ENCODE measurements around the gene PARS2. TPM values are rescaled to one million over a fixed set of nuclear protein-coding genes. Genes with fewer than 3 reads are reported as not detected.

PARS2 gene
- total RNA-seq, 1 experiment from 2014 or later: 9.0 TPM

DNA sequence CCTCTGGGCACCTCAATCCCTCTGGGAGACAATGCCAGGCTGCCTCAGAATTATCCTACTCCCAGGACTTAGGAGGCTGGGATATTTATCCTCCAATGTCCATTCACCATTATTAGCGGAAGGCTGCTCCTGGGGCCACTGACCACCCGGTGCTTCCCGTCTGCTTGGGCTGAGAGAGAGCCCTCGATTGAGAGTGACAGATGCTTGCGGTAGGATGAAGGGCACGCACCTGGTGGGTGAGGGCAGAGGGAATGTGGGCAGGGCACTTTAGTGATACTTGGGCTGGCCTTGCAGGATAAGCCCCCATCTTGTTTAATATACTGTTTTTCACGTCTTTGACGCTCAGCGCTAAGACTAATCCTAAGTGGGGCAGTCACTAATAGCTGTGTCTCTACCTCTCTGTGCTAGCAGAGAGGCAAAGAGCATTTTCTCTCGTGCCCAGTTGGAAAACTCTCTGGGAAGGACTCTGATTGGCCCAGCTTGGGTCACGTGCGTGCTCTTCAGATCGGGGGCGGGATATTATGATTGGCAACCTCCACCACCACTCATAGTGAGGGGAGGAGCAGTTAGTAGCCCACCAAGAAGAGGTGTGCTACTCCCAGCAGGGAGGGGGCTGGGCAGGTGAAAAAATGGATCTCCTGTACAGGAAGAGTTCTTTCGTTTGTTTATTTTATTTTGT, 10.6 kb upstream of the PARS2 start:
- H3K36me3 Mint-ChIP-seq (ENCODE audit: insufficient read depth, unreplicated experiment): no peaks in the 10 kb centered on the region
- CTCF ChIA-PET: no interaction called here

DNA sequence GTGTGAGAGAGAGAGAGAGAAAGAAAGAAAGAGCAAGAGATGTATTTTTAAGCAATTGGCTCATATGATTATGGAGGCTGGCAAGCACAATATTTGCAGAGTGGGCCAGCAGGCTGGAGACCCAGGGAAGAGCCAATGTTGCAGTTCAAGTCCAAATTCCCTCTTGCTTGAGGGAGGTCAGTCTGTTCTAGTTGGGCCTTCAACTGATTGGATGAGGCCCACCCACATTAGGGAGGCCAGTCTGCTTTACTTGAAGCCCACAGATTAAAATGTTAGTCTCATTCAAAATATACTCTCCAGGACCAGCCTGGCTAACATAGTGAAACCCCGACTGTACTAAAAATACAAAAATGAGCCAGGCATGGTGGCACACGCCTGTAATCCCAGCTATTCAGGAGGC, 8.6 kb upstream of the PARS2 start:
- H3K9me3 Mint-ChIP-seq (ENCODE audit: low read depth, unreplicated experiment): no peaks in the 10 kb centered on the region
- H3K36me3 Mint-ChIP-seq (ENCODE audit: insufficient read depth, unreplicated experiment): no peaks in the 10 kb centered on the region
- intact Hi-C loops (cut with micrococcal nuclease; ENCODE audit: unreplicated experiment): no loop called here
- no peak overlapping the region for H3K4me3 Mint-ChIP-seq (ENCODE audit: low read depth, unreplicated experiment)
- CTCF ChIA-PET: no interaction called here
- H3K27ac Mint-ChIP-seq (ENCODE audit: unreplicated experiment): no peak overlapping the region
- no TSS peak for BruUV-seq (replicated peaks)
- no peak for DNase-seq
- H3K27me3 Mint-ChIP-seq (ENCODE audit: unreplicated experiment): no peaks in the 10 kb centered on the region
- TF ChIP-seq, protein P1, sequence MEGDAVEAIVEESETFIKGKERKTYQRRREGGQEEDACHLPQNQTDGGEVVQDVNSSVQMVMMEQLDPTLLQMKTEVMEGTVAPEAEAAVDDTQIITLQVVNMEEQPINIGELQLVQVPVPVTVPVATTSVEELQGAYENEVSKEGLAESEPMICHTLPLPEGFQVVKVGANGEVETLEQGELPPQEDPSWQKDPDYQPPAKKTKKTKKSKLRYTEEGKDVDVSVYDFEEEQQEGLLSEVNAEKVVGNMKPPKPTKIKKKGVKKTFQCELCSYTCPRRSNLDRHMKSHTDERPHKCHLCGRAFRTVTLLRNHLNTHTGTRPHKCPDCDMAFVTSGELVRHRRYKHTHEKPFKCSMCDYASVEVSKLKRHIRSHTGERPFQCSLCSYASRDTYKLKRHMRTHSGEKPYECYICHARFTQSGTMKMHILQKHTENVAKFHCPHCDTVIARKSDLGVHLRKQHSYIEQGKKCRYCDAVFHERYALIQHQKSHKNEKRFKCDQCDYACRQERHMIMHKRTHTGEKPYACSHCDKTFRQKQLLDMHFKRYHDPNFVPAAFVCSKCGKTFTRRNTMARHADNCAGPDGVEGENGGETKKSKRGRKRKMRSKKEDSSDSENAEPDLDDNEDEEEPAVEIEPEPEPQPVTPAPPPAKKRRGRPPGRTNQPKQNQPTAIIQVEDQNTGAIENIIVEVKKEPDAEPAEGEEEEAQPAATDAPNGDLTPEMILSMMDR (IDR thresholded peaks at IDR 0.05; ENCODE audit: unreplicated experiment): no peak
- H3K4me1 Mint-ChIP-seq (ENCODE audit: low read depth, unreplicated experiment): no peaks in the 10 kb centered on the region

More for the DNA sequence above, 10.6 kb upstream of the PARS2 start:
- H3K27ac Mint-ChIP-seq (ENCODE audit: unreplicated experiment): no peak overlapping the region
- no peak for DNase-seq
- intact Hi-C loops (cut with micrococcal nuclease; ENCODE audit: unreplicated experiment): no loop called here
- no peaks in the 10 kb centered on the region for H3K9me3 Mint-ChIP-seq (ENCODE audit: low read depth, unreplicated experiment)
- BruUV-seq (replicated peaks): no TSS peak
- H3K27me3 Mint-ChIP-seq (ENCODE audit: unreplicated experiment): no peaks in the 10 kb centered on the region
- no peak overlapping the region for H3K4me3 Mint-ChIP-seq (ENCODE audit: low read depth, unreplicated experiment)
- H3K4me1 Mint-ChIP-seq (ENCODE audit: low read depth, unreplicated experiment): no peaks in the 10 kb centered on the region
- TF ChIP-seq, protein P1 (IDR thresholded peaks at IDR 0.05; ENCODE audit: unreplicated experiment): no peak

DNA sequence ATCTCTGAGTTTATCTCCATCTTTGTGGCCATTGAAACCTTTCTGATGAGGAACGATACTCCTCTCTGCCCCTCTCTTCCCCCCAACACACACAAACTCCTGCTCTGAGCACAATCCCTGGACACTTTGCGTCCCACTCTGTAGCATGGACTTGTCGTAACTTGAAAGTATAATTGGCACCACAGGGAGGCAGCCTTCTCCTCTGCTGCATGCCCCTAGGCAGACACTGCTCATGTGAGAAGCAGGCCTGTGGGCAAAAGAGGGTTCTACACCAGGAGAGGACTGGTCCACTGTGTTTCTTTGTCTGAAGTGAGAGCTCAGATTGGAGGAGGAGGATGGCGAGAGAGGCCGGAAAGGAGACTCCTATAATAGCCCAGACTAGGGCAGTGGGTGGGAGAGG, 3.8 kb upstream of the PARS2 start:
- no TSS peak for BruUV-seq (replicated peaks)
- Mint-ChIP-seq H3K27ac (ENCODE audit: unreplicated experiment) (no peak overlapping the region), H3K36me3 (ENCODE audit: insufficient read depth, unreplicated experiment) (peaks cover 17% of the 10 kb centered on the region), H3K27me3 (ENCODE audit: unreplicated experiment) (no peaks in the 10 kb centered on the region), H3K9me3 (ENCODE audit: low read depth, unreplicated experiment) (no peaks in the 10 kb centered on the region), H3K4me3 (ENCODE audit: low read depth, unreplicated experiment) (no peak overlapping the region), H3K4me1 (ENCODE audit: low read depth, unreplicated experiment) (peaks cover 11% of the 10 kb centered on the region)
- TF ChIP-seq, protein P1 (IDR thresholded peaks at IDR 0.05; ENCODE audit: unreplicated experiment): no peak
- intact Hi-C loops (cut with micrococcal nuclease; ENCODE audit: unreplicated experiment): no loop called here
- CTCF ChIA-PET: interaction anchor here (0.6 to 1.5 kb wide), 2 partner anchors 33 to 332 kb away, joined by 3 to 9 read pairs; partner anchors contain the start of gene TTC22
- peak; percentile 17 for DNase-seq

DNA sequence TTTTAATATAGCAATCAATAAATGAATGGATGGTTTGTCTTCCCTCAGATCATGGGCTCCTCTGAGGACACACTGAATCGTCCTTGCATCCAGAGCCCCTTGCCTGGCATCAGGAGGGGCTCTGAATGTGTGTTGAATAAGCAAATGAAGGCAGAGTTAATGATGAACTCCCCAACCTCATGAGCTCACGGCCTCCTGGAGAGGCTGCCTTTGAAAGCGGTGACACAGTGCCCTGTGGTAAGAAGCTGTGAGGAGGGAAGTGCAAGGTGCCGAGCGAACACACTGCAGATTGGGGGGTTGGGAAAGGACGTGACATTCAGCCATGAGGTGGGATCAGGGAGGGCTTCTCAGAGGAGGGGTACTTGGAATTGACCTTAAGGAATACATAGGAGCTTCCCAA, 3.2 kb upstream of the PARS2 start:
- Mint-ChIP-seq H3K4me3 (ENCODE audit: low read depth, unreplicated experiment) (no peak overlapping the region), H3K27me3 (ENCODE audit: unreplicated experiment) (no peaks in the 10 kb centered on the region), H3K9me3 (ENCODE audit: low read depth, unreplicated experiment) (no peaks in the 10 kb centered on the region), H3K27ac (ENCODE audit: unreplicated experiment) (no peak overlapping the region), H3K4me1 (ENCODE audit: low read depth, unreplicated experiment) (peaks cover 17% of the 10 kb centered on the region), H3K36me3 (ENCODE audit: insufficient read depth, unreplicated experiment) (peaks cover 17% of the 10 kb centered on the region)
- BruUV-seq (replicated peaks): no TSS peak
- DNase-seq: no peak
- intact Hi-C loops (cut with micrococcal nuclease; ENCODE audit: unreplicated experiment): no loop called here
- CTCF ChIA-PET: interaction anchor here (0.7 to 1.5 kb wide), 2 partner anchors 23 to 34 kb away, joined by 4 to 9 read pairs; partner anchors contain the start of gene TTC22
- TF ChIP-seq, protein P1 (IDR thresholded peaks at IDR 0.05; ENCODE audit: unreplicated experiment): no peak

All from Calu3 (cell line).